Measurements from ENCODE around the gene LDB2. TPM values are rescaled to one million over a fixed set of nuclear protein-coding genes. Genes with fewer than 3 reads are reported as not detected.

LDB2 gene
- total RNA-seq, 4 donors from 2014 or later: 48.8 to 298 (median 152) TPM

DNA sequence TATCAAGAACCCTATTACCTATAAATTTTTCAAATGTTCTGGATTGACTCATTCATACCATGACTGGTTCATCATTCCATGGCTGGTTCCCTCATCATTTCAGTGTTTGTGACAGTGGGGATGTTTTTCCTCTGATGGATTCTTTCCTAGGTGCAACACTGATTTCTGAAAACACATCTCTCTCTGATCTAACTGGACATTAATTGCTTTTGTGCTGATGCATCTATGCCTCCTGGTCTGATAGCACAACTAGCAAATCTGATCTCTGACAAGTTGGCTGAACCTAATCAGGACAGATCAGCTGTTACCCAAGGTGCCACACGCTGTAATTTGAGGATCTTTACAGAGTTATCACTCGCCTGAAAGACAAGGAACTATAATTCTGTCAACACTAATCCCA is 140.2 kb downstream of the LDB2 start:
- intact Hi-C loops (cut with DNase I; ENCODE audit: low total_unique reads): no loop called here

DNA sequence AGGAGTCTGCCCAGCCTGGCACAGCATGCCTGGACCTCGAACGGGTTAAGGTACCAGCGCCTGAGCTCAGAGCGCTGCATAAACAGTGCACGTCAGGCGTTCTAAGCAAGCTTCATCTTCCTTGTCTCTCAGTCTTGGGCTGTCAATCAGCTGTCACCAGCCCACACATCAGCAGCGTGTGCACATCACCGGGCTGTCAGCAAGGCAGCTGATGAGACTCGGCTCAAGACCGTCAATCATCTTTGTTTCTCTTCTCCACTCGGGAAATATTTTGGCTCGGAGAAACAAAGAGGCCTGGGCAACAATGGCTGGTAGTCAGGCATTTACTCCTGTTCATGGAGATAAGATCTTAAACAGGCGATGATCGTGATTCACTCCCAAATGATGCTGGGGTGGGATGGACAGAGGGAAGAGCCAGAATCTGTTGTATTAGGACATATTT is 141.3 kb downstream of the LDB2 start:
- intact Hi-C loops (cut with DNase I; ENCODE audit: low total_unique reads): no loop called here
- no peak for TF ChIP-seq POLR2A (IDR thresholded peaks at IDR 0.05)
- TF ChIP-seq, protein P1, sequence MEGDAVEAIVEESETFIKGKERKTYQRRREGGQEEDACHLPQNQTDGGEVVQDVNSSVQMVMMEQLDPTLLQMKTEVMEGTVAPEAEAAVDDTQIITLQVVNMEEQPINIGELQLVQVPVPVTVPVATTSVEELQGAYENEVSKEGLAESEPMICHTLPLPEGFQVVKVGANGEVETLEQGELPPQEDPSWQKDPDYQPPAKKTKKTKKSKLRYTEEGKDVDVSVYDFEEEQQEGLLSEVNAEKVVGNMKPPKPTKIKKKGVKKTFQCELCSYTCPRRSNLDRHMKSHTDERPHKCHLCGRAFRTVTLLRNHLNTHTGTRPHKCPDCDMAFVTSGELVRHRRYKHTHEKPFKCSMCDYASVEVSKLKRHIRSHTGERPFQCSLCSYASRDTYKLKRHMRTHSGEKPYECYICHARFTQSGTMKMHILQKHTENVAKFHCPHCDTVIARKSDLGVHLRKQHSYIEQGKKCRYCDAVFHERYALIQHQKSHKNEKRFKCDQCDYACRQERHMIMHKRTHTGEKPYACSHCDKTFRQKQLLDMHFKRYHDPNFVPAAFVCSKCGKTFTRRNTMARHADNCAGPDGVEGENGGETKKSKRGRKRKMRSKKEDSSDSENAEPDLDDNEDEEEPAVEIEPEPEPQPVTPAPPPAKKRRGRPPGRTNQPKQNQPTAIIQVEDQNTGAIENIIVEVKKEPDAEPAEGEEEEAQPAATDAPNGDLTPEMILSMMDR (IDR thresholded peaks at IDR 0.05): no peak
- Histone ChIP-seq H3K9me3 (no peaks in the 10 kb centered on the region), H3K4me1 (peaks cover 0 to 9% of the 10 kb centered on the region in 2 donors), H3K36me3 (no peaks in the 10 kb centered on the region), H3K27ac (peak overlapping the region; percentile 62 to 67), H3K27me3 (no peaks in the 10 kb centered on the region), H3K4me3 (no peak overlapping the region)
- DNase-seq: no peak

More for the DNA sequence above, 140.2 kb downstream of the LDB2 start:
- Histone ChIP-seq H3K4me1 (peaks cover 0 to 9% of the 10 kb centered on the region in 2 donors), H3K27me3 (no peaks in the 10 kb centered on the region), H3K27ac (peak overlapping the region; percentile 62 to 67), H3K4me3 (no peak overlapping the region), H3K36me3 (no peaks in the 10 kb centered on the region), H3K9me3 (no peaks in the 10 kb centered on the region)
- DNase-seq: no peak
- TF ChIP-seq POLR2A (IDR thresholded peaks at IDR 0.05): no peak
- TF ChIP-seq, protein P1 (IDR thresholded peaks at IDR 0.05): no peak

DNA sequence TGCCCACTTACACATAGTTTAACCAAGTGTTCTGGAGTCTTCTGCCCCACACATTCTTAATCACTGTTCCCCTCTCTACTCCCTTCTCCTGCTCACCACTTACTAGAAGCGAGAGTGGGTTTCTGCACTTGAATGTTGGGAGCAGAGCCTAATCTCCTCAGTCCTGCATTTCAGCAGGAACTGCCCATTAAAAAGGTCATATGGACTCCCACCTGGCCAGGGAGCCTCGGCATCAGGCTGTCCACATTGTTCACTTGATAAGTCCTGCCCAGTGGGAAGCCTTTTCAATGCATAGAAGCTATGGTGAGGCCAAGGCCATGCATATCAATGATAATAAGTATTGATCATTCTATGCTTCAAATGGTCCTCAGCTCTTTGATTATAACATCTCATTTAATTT is 144.3 kb downstream of the LDB2 start:
- peaks cover 0 to 3% of the 10 kb centered on the region in 2 donors for H3K4me1 ChIP-seq
- H3K36me3 ChIP-seq: no peaks in the 10 kb centered on the region
- H3K27ac ChIP-seq: no peak overlapping the region
- no peak for TF ChIP-seq POLR2A (IDR thresholded peaks at IDR 0.05)
- TF ChIP-seq, protein P1 (IDR thresholded peaks at IDR 0.05): no peak
- no peak for DNase-seq
- H3K9me3 ChIP-seq: no peaks in the 10 kb centered on the region
- intact Hi-C loops (cut with DNase I; ENCODE audit: low total_unique reads): no loop called here
- no peaks in the 10 kb centered on the region for H3K27me3 ChIP-seq
- H3K4me3 ChIP-seq: no peak overlapping the region

DNA sequence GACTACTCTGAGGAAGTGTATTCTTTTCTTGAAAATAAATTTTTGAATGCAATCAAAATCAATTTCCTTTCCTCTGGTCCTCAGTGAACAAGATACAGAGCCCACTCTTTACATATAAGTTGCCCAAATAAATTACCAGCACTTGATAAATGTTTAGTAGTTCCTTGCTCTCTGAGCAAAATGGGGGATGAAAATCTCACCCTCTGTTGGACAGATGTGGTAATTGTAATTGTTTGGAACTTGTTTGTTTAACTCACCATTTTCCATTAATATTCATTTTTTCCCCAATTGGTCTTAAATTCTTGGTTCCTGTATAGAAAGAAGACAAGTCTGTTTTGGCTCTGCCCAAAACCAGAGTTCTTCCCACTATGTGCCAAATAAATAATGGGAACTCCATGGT is 146.3 kb downstream of the LDB2 start:
- intact Hi-C loops (cut with DNase I; ENCODE audit: low total_unique reads): no loop called here
- DNase-seq: no peak
- Histone ChIP-seq H3K9me3 (no peaks in the 10 kb centered on the region), H3K27me3 (no peaks in the 10 kb centered on the region), H3K4me1 (peaks cover 0 to 4% of the 10 kb centered on the region in 2 donors), H3K4me3 (no peak overlapping the region), H3K27ac (no peak overlapping the region), H3K36me3 (no peaks in the 10 kb centered on the region)
- TF ChIP-seq, protein P1 (IDR thresholded peaks at IDR 0.05): peak in 1 of 4 experiments; percentile 6
- no peak for TF ChIP-seq POLR2A (IDR thresholded peaks at IDR 0.05)

DNA sequence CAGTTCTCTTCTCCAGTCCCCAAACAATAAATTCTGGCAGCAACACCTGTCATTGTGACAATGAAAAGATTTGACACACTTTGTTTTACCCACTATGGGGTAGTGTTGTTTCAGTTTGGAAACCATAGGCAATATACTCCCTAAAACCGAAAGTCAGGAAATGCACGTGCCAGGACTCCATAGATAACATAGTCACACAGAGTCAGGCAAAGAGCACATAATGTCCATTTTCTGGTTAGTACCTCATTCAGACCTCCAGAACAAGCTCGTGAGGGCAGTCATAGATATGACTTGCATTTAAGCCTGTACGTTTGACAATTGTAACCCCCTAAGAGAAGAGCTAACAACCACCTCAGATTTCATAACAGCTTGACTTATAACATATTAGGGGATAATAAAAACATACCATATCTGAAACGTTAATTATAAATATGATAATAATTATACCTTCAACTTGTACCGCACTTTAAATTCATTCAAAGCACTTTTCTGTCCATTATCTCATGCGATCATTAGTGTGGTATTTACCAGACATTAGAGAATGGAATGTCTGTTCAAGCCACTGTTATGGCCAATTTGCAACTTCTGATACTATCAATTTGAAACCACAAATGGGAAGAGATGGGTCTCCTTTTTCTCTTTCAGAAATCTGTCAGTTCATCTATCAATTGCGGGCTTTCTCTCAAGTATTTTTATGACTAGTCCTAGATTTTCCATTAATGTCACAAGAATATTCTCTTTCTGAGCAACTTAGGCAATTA is 147.4 kb downstream of the LDB2 start:
- DNase-seq: no peak
- intact Hi-C loops (cut with DNase I; ENCODE audit: low total_unique reads): no loop called here

More for the DNA sequence above, 147.4 kb downstream of the LDB2 start:
- Histone ChIP-seq H3K9me3 (no peaks in the 10 kb centered on the region), H3K4me1 (peaks cover 0 to 4% of the 10 kb centered on the region in 2 donors), H3K36me3 (no peaks in the 10 kb centered on the region), H3K27ac (no peak overlapping the region), H3K27me3 (no peaks in the 10 kb centered on the region), H3K4me3 (no peak overlapping the region)
- TF ChIP-seq, protein P1 (IDR thresholded peaks at IDR 0.05): no peak
- TF ChIP-seq POLR2A (IDR thresholded peaks at IDR 0.05): no peak

Data from uterus (tissue), 4 donors.